Measurements from ENCODE around the gene APOA4. TPM values are rescaled to one million over a fixed set of nuclear protein-coding genes. Genes with fewer than 3 reads are reported as not detected.

Gene APOA4
- total RNA-seq, 2 experiments from 2014 or later = not detected

GRCh38 chr11:116813170-116813569 lies 9.9 kb downstream of the APOA4 start:
- H3K4me1 Mint-ChIP-seq (ENCODE audit: low read depth) = no peaks in the 10 kb centered on the region
- H3K36me3 Mint-ChIP-seq (ENCODE audit: low read depth) = no peaks in the 10 kb centered on the region
- peaks cover 2% of the 10 kb centered on the region for H3K27me3 Mint-ChIP-seq
- H3K4me3 Mint-ChIP-seq = no peak overlapping the region
- ChIA-PET CTCF (interaction anchor here (1.0 to 2.3 kb wide), 8 partner anchors 8 to 293 kb away, joined by 3 to 14 read pairs (median 4); partner anchors contain the start of gene APOA5), POLR2A (interaction anchor here (0.8 kb wide), 1 partner anchor 22 kb away, joined by 3 read pairs; no protein-coding TSS in a partner anchor)
- H3K9me3 Mint-ChIP-seq = no peaks in the 10 kb centered on the region
- H3K27ac Mint-ChIP-seq = no peak overlapping the region
- no peak for TF ChIP-seq CTCF (IDR thresholded peaks at IDR 0.05)
- DNase-seq (no peak), ATAC-seq (no peak)
- intact Hi-C loops (cut with micrococcal nuclease) = no loop called here

- POLR2A ChIA-PET = interaction anchor here (0.8 kb wide), 1 partner anchor 23 kb away, joined by 3 read pairs; no protein-coding TSS in a partner anchor
- peaks cover 2% of the 10 kb centered on the region for H3K27me3 Mint-ChIP-seq
- no peak overlapping the region for H3K4me3 Mint-ChIP-seq
- H3K27ac Mint-ChIP-seq = no peak overlapping the region
- H3K4me1 Mint-ChIP-seq (ENCODE audit: low read depth) = no peaks in the 10 kb centered on the region
- no peak for DNase-seq
- CTCF ChIA-PET = interaction anchor here (1.0 to 2.3 kb wide), 4 partner anchors 10 to 23 kb away, joined by 4 to 14 read pairs (median 4); partner anchors contain the start of gene APOA5
- no peaks in the 10 kb centered on the region for H3K9me3 Mint-ChIP-seq
- ATAC-seq = no peak
- no peaks in the 10 kb centered on the region for H3K36me3 Mint-ChIP-seq (ENCODE audit: low read depth)
- intact Hi-C loops (cut with micrococcal nuclease) = no loop called here
- no peak for TF ChIP-seq CTCF (IDR thresholded peaks at IDR 0.05)
Observed at GRCh38 chr11:116812109-116812508, 11.0 kb downstream of the APOA4 start.

- Mint-ChIP-seq H3K27ac (no peak overlapping the region), H3K4me3 (no peak overlapping the region), H3K27me3 (peaks cover 2% of the 10 kb centered on the region), H3K36me3 (ENCODE audit: low read depth) (no peaks in the 10 kb centered on the region), H3K4me1 (ENCODE audit: low read depth) (no peaks in the 10 kb centered on the region), H3K9me3 (no peaks in the 10 kb centered on the region)
- intact Hi-C loops (cut with micrococcal nuclease) = no loop called here
- no peak for TF ChIP-seq CTCF (IDR thresholded peaks at IDR 0.05)
- DNase-seq (no peak), ATAC-seq (no peak)
- POLR2A ChIA-PET = no interaction called here
- CTCF ChIA-PET = interaction anchor here (1.6 to 2.5 kb wide), 2 partner anchors 20 to 25 kb away, joined by 5 to 13 read pairs; partner anchors contain the start of gene APOA5
Observed at GRCh38 chr11:116811194-116811593, 11.9 kb downstream of the APOA4 start.

- no peaks in the 10 kb centered on the region for H3K36me3 Mint-ChIP-seq (ENCODE audit: low read depth)
- CTCF ChIA-PET = no interaction called here
- intact Hi-C loops (cut with micrococcal nuclease) = no loop called here
- H3K4me3 Mint-ChIP-seq = no peak overlapping the region
- no peak for ATAC-seq
- POLR2A ChIA-PET = no interaction called here
- no peak overlapping the region for H3K27ac Mint-ChIP-seq
- no peak for TF ChIP-seq CTCF (IDR thresholded peaks at IDR 0.05)
- no peaks in the 10 kb centered on the region for H3K4me1 Mint-ChIP-seq (ENCODE audit: low read depth)
- no peaks in the 10 kb centered on the region for H3K9me3 Mint-ChIP-seq
- no peak for DNase-seq
- H3K27me3 Mint-ChIP-seq = peaks cover 3% of the 10 kb centered on the region
Observed at GRCh38 chr11:116808262-116809175, 14.6 kb downstream of the APOA4 start.
